Measurements from ENCODE around the gene CPS1. TPM values are rescaled to one million over a fixed set of nuclear protein-coding genes. Genes with fewer than 3 reads are reported as not detected.

Gene CPS1
- total RNA-seq, 1 experiment from 2014 or later: 0.62 TPM

DNA sequence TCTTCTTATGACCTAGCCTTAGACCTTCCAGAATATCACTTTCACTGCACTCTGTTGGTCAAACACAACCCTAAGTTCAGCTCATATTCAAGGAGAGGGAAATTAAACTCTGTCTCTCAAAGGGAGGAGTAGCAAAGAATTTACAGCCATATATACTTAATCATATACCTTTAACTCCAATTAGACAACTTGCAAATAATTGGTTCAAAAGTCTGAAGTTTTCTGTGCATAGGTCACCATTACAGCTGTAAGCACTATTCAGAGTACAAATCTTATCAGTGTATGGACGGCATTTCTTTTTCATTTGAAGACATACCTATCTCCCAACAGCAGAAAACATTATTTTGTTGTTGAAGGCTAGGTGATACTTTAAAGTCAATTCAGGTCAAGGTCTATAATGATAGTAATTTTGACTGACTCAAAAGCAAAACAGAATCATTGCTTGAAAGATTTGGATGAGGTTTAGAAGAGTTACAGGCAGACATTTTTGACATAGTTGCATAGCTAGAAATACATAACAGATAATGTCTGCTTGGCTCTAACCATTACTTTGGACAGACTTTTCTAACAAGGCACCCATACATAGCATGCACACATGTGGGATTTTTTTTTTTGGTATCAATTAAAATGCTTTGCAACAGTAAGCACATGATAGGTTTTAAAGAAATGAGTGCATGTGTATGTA lies 131.5 kb downstream of the CPS1 start:
- DNase-seq (ENCODE audit: low spot score): no peak
- no peaks in the 10 kb centered on the region for H3K4me1 ChIP-seq (ENCODE audit: insufficient read depth, low read length, poor library complexity, severe bottlenecking)
- TF ChIP-seq CTCF (conservative IDR thresholded peaks at IDR 0.05; ENCODE audit: low read depth, low read length): no peak
- no peak for TF ChIP-seq EZH2 (IDR thresholded peaks at IDR 0.05; ENCODE audit: borderline replicate concordance, low read depth, low read length, poor library complexity, severe bottlenecking)
- H3K4me3 ChIP-seq (ENCODE audit: low read depth, low read length, poor library complexity, severe bottlenecking): no peak overlapping the region
- intact Hi-C loops (cut with micrococcal nuclease; ENCODE audit: unreplicated experiment): no loop called here
- H3K27ac ChIP-seq (ENCODE audit: low read depth, low read length, poor library complexity, severe bottlenecking): no peak overlapping the region
- H3K9me3 ChIP-seq (ENCODE audit: low read depth, low read length, poor library complexity, severe bottlenecking): no peaks in the 10 kb centered on the region
- ChIA-PET POLR2A (ENCODE audit: low non-redundant PET) (no interaction called here), CTCF (no interaction called here)
- H3K27me3 ChIP-seq (replicated peaks; ENCODE audit: insufficient read depth, low read depth, low read length, poor library complexity): no peaks in the 10 kb centered on the region
- BruUV-seq (replicated peaks): no TSS peak
- no peaks in the 10 kb centered on the region for H3K36me3 ChIP-seq (ENCODE audit: insufficient read depth, low read length, poor library complexity, severe bottlenecking)

DNA sequence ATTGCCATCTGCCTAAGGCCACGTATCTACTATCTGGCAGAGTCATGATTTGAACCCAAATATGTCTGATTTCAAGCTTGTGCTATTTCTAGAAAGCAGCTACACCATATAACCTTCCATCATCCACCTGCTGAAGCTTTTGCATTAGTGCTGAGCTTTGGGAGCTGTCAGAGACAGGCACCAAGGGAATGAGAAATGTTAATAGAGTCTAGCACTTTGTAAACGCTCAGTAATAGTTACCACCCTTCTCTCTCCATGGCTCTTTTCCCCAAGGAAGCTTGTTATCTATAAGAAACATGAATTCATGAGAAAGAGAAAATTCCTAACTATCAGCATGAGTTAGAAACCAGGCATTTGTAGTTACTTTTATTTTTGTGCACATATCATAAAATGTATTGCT lies 151.5 kb downstream of the CPS1 start:
- TF ChIP-seq CTCF (conservative IDR thresholded peaks at IDR 0.05; ENCODE audit: low read depth, low read length): no peak
- TF ChIP-seq EZH2 (IDR thresholded peaks at IDR 0.05; ENCODE audit: borderline replicate concordance, low read depth, low read length, poor library complexity, severe bottlenecking): no peak
- intact Hi-C loops (cut with micrococcal nuclease; ENCODE audit: unreplicated experiment): no loop called here
- H3K27ac ChIP-seq (ENCODE audit: low read depth, low read length, poor library complexity, severe bottlenecking): no peak overlapping the region
- POLR2A ChIA-PET (ENCODE audit: low non-redundant PET): no interaction called here
- H3K36me3 ChIP-seq (ENCODE audit: insufficient read depth, low read length, poor library complexity, severe bottlenecking): no peaks in the 10 kb centered on the region
- DNase-seq (ENCODE audit: low spot score): no peak
- H3K4me1 ChIP-seq (ENCODE audit: insufficient read depth, low read length, poor library complexity, severe bottlenecking): no peaks in the 10 kb centered on the region
- H3K27me3 ChIP-seq (replicated peaks; ENCODE audit: insufficient read depth, low read depth, low read length, poor library complexity): no peaks in the 10 kb centered on the region
- no peak overlapping the region for H3K4me3 ChIP-seq (ENCODE audit: low read depth, low read length, poor library complexity, severe bottlenecking)
- CTCF ChIA-PET: no interaction called here
- no TSS peak for BruUV-seq (replicated peaks)
- no peaks in the 10 kb centered on the region for H3K9me3 ChIP-seq (ENCODE audit: low read depth, low read length, poor library complexity, severe bottlenecking)

DNA sequence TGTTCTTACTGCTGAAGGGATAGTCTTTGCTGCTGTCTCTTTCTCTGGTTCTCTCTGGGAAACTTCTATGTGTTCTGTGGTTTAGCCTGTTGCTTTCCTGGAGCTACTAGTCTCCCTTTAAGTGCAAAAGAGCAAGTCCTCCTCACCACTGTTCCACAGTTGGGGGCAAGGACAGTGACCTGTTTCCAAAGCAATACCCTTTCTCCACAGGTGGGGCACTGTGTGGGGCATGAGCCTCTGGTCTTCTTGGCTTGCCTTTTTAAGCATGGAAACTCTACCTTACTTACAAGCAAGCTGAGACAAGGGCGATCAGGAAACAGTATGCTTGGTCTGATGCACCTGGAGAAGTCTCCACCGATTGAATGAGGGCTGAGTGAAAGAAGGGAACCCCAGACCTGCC lies 156.7 kb downstream of the CPS1 start:
- TF ChIP-seq CTCF (conservative IDR thresholded peaks at IDR 0.05; ENCODE audit: low read depth, low read length) (no peak), EZH2 (IDR thresholded peaks at IDR 0.05; ENCODE audit: borderline replicate concordance, low read depth, low read length, poor library complexity, severe bottlenecking) (no peak)
- Histone ChIP-seq H3K4me1 (ENCODE audit: insufficient read depth, low read length, poor library complexity, severe bottlenecking) (no peaks in the 10 kb centered on the region), H3K27ac (ENCODE audit: low read depth, low read length, poor library complexity, severe bottlenecking) (no peak overlapping the region), H3K36me3 (ENCODE audit: insufficient read depth, low read length, poor library complexity, severe bottlenecking) (no peaks in the 10 kb centered on the region), H3K9me3 (ENCODE audit: low read depth, low read length, poor library complexity, severe bottlenecking) (no peaks in the 10 kb centered on the region), H3K4me3 (ENCODE audit: low read depth, low read length, poor library complexity, severe bottlenecking) (no peak overlapping the region), H3K27me3 (replicated peaks; ENCODE audit: insufficient read depth, low read depth, low read length, poor library complexity) (no peaks in the 10 kb centered on the region)
- ChIA-PET CTCF (no interaction called here), POLR2A (ENCODE audit: low non-redundant PET) (no interaction called here)
- intact Hi-C loops (cut with micrococcal nuclease; ENCODE audit: unreplicated experiment): no loop called here
- DNase-seq (ENCODE audit: low spot score): no peak
- BruUV-seq (replicated peaks): no TSS peak

Measured in A673 (cell line).